ENCODE measurements around the gene ANO6.

The ANO6 gene

DNA sequence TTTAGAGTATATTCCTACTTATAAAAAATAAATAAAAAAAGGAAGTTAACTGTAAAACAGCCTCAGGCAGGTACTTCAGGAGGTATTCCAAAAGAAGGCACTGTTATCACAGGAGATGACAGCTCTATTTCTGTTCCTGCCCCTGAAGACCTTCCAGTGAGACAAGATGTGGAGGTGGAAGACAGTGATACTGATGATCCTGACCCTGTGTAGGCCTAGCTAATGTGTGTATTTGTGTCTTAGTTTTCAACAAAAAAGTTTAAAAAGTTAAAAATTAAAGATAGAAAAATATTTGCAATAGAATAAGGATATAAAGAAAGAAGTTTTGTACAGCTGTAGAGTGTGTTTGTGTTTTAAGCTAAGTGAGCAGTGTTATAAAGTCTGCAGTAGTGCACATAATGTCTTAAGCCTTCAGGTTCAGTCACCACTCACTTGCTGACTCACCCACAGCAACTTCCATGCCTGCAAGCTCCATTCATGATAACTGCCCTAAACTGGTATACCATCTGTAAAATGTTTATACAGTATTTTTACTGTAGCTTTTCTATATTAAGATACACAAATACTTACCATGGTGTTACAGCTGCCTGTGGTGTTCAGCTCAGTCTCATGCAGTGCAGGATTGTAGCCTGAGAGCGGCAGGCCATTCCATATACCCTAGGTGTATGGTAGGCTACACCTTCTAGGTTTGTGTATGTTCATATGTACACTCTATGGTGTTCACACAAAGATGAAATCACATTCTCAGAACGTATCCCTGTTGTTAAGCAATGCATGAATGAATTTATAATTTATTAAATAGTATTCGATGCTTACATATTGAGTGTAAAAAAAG lies 121.1 kb downstream of the ANO6 start:
- peak; percentile 90 for DNase-seq (ENCODE audit: low read depth, low spot score)
- TF ChIP-seq, protein P1, sequence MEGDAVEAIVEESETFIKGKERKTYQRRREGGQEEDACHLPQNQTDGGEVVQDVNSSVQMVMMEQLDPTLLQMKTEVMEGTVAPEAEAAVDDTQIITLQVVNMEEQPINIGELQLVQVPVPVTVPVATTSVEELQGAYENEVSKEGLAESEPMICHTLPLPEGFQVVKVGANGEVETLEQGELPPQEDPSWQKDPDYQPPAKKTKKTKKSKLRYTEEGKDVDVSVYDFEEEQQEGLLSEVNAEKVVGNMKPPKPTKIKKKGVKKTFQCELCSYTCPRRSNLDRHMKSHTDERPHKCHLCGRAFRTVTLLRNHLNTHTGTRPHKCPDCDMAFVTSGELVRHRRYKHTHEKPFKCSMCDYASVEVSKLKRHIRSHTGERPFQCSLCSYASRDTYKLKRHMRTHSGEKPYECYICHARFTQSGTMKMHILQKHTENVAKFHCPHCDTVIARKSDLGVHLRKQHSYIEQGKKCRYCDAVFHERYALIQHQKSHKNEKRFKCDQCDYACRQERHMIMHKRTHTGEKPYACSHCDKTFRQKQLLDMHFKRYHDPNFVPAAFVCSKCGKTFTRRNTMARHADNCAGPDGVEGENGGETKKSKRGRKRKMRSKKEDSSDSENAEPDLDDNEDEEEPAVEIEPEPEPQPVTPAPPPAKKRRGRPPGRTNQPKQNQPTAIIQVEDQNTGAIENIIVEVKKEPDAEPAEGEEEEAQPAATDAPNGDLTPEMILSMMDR (IDR thresholded peaks at IDR 0.05; ENCODE audit: low read depth, low read length): no peak
- no peak overlapping the region for H3K4me3 ChIP-seq (ENCODE audit: low read depth, low read length)
- in situ Hi-C loops (cut with HindIII; ENCODE audit: low sequenced_read_pairs): no loop called here

DNA sequence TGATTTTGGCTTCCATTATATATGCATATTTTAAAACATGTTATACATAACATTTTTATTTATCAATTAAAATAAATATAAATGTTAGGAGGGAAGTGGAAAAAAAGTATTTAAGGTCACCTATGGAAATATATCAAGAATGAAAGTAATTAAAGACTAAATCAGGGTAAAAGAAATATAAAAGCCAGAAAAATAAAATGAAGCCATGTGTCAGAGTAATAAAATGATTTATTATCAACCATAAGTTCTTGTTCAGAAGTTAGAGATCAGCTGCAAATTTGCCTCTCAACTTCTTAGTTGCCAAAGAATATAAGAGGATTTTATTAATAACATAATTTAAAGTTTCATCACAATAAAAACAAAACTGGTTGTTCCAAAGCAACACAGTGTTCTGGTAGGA lies 121.9 kb downstream of the ANO6 start:
- in situ Hi-C loops (cut with HindIII; ENCODE audit: low sequenced_read_pairs): no loop called here
- no peak for DNase-seq (ENCODE audit: low read depth, low spot score)
- TF ChIP-seq, protein P1 (IDR thresholded peaks at IDR 0.05; ENCODE audit: low read depth, low read length): no peak
- no peak overlapping the region for H3K4me3 ChIP-seq (ENCODE audit: low read depth, low read length)

DNA sequence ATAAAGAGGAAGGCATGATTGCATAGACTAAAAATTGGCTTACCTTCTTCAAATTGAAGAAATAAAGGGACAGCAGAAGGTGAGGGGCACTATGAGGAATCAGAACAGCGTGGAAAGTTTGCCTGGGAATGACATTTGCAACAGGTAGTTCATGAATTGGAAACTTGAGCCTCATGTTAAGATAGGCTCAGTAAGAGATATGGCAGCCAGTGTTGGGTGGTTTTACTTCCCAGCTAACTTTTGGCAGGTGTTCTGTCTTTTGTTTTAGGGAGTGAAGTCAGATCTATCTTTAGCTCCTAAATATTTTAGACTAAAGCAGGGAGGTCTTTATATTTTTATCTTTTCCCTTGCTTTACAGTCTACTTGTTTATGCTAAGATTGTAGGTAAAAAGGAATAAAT lies 122.4 kb downstream of the ANO6 start:
- in situ Hi-C loops (cut with HindIII; ENCODE audit: low sequenced_read_pairs): no loop called here
- no peak for DNase-seq (ENCODE audit: low read depth, low spot score)
- TF ChIP-seq, protein P1 (IDR thresholded peaks at IDR 0.05; ENCODE audit: low read depth, low read length): no peak
- H3K4me3 ChIP-seq (ENCODE audit: low read depth, low read length): no peak overlapping the region

DNA sequence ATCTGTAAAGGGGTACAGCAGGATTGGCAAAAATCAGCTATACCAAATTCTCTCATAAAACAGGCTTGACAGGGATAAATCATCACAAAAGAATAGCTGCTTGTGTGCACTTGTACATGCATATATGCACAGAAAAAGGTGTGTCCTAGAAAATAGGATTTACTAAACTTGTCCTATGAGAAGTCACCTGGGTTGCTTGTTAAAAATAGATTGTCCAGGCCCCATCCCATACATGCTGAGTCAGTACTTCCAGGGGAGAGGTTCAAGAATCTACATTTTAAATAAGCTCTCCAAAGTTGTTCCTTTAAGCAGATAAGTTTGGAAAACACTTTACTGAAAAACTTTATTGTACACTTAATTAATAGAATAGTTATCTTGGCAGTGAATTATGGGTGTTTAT lies 123.1 kb downstream of the ANO6 start:
- TF ChIP-seq, protein P1 (IDR thresholded peaks at IDR 0.05; ENCODE audit: low read depth, low read length): no peak
- no peak overlapping the region for H3K4me3 ChIP-seq (ENCODE audit: low read depth, low read length)
- in situ Hi-C loops (cut with HindIII; ENCODE audit: low sequenced_read_pairs): no loop called here
- DNase-seq (ENCODE audit: low read depth, low spot score): no peak

DNA sequence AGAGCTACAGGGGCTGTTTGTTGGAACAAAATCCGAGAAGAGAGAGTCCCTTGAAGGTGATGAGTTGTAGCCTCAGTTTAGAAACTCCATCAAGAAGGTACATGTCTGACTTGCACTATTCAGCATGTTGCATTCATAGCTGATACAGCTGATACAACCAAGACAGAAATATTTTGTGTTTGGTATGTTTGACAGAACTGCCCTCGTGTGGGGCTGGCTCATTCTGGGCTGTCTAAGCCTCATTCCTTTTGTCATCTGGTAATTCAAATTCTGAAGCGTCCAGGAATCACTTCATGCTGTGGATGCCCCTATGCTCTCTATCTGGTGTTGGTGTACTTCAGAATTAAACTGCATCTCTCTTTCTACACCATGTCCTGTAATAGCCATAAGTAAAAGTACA lies 126.3 kb downstream of the ANO6 start:
- in situ Hi-C loops (cut with HindIII; ENCODE audit: low sequenced_read_pairs): no loop called here
- no peak overlapping the region for H3K4me3 ChIP-seq (ENCODE audit: low read depth, low read length)
- DNase-seq (ENCODE audit: low read depth, low spot score): no peak
- TF ChIP-seq, protein P1 (IDR thresholded peaks at IDR 0.05; ENCODE audit: low read depth, low read length): no peak

DNA sequence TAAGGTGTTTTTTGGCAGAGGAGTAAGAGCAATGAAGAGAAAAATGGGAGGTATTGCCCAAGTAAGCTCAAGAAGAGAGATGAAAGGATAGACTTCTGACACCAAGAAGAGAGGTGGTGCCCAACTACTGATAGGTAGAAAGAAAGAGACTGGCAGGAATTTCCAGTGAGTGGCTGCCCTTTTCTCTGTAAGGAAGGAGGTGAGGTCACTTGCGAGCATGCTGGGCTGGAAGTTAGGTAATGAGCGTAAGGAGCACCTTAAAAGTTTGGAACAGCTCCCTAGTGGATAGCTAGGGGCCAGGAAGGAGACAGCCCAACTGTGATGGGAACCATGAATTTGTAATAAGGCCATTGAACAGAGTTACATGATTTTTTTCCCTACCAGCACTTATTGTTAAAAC lies 127.0 kb downstream of the ANO6 start:
- H3K4me3 ChIP-seq (ENCODE audit: low read depth, low read length): no peak overlapping the region
- DNase-seq (ENCODE audit: low read depth, low spot score): no peak
- TF ChIP-seq, protein P1 (IDR thresholded peaks at IDR 0.05; ENCODE audit: low read depth, low read length): no peak
- in situ Hi-C loops (cut with HindIII; ENCODE audit: low sequenced_read_pairs): no loop called here
